HG03571 (cell line): ENCODE data around the gene PRR4.

Experiments
- ATAC-seq: cut with Tn5 transposase; IDR thresholded peaks from one replicate; pipeline ENCODE4 v1.9.1; 2021; ENCODE audit not compliant: unreplicated experiment

The PRR4 gene

GRCh38 chr12:10849425-10849878 lies at the start of gene PRR4:
TSS of gene PRR4 (minus strand) at chr12:10849475. CDS start at chr12:10849437, 38 bp downstream.
- no peak for ATAC-seq

GRCh38 chr12:10896854-10897253 lies 47.6 kb upstream of the PRR4 start:
- no peak for ATAC-seq

GRCh38 chr12:10891937-10892336 lies 42.7 kb upstream of the PRR4 start:
- no peak for ATAC-seq

GRCh38 chr12:10889226-10889625 lies 40.0 kb upstream of the PRR4 start:
- ATAC-seq = no peak

GRCh38 chr12:10884086-10884725 lies 34.9 kb upstream of the PRR4 start, which contains the start of gene PRH1:
TSS of gene PRH1 (minus strand) at chr12:10884255. CDS start at chr12:10884217, 38 bp downstream.
- no peak for ATAC-seq

- no peak for ATAC-seq
Observed at GRCh38 chr12:10873378-10873777, 24.1 kb upstream of the PRR4 start.

DNA sequence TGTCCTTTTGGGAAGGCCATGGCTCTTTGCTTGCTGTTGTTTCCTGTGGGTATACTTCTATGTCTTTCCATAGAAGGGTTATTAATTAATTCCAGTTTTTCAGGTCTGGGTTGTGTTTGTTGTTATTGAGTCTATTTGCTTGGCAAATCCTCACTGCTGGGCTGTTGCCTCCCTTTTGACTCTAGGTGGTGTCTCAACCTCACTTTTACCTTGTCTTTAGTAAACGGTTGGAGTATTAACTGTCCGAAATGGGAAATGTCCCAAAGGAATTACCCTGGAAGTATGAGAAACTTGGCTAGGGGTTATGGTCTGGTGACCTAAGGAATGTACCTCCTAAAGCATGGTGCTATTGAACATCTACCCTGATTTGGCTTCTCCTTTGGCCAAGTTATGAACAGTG lies 18.1 kb upstream of the PRR4 start:
- ATAC-seq = no peak

DNA sequence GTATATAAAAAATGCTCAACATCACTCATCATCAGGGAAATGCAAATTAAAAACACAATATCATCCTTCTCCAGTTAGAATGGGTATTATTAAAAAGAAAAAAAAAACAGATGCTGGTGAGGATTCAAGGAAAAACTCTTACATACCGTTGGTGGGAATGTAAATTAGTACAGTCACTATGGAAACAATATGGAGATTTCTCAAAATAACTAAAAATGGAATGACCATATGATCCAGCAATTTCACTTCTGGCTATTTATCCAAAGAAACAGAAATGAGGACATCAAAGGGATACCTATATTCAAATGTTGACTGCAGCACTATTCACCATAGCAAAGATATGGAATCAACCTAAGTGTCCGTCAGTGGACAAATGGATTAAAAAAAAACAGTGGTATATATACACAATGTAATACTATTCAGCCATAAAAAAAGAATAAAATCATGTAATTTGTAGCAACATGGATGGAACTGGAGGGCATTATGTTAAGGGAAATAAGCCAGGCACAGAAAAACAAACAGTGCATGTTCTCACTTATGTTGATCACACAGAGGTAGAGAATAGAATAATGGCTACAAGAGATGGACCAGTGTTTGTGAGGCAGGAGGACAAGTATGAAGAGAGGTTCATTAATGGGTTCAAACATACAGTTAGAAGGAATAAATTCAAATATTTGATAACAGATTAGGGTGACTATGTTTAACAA lies 14.4 kb upstream of the PRR4 start:
- no peak for ATAC-seq

GRCh38 chr12:10861366-10861765 lies 12.1 kb upstream of the PRR4 start:
- ATAC-seq = no peak

GRCh38 chr12:10855807-10856206 lies 6.5 kb upstream of the PRR4 start:
- no peak for ATAC-seq

DNA sequence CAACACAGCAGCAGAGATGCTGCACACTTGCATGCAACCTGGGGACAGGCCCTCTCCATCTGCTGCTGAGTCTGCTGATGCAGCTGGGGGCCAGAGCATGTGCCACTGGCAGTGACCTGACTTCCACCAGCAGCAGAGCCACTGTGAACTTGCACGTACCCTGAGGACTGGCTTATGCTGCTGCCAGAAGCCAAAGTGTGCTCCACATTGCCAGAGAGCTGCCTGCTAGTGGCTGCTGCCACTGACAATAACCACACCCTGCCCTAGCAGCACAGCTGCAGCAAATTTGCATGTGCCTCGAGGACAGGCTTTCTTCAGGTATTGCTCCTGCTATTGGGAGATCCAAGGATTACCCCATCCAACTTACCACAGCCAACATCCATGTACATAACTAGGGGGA lies 4.5 kb upstream of the PRR4 start:
- ATAC-seq = no peak

DNA sequence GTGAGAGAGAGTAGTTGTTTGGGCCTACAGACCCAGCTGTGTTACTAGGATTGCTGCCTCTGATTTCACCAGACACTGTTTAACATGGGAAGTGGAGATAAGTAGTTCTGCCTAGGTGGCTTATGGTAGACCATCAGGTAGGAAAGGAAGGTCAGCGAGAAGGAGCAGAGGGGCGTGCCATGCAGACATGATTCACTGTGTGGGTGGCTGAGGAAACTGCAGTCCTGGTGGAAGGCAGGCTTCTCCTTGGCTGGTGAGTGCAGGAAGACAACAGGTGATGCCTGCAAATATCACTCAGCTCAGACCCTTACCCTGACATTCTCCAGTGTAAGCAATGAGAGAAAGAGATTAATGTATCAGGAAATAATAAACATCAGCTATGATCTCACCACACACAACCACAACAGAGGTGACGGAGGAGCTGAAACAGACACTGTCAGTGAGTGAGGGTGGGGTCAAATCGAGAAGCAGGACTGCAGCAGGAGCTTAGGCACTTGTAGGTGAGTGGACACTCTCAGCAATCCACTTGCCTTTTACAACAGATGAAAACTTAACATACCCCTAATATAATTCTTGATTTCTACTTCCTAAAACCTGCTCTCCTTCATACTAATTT lies 2.1 kb upstream of the PRR4 start:
- no peak for ATAC-seq

GRCh38 chr12:10847744-10848143 lies 1.5 kb downstream of the PRR4 start:
- ATAC-seq = no peak

GRCh38 chr12:10842862-10843261 lies 6.4 kb downstream of the PRR4 start:
- no peak for ATAC-seq

GRCh38 chr12:10838461-10838860 lies 10.8 kb downstream of the PRR4 start:
- no peak for ATAC-seq

DNA sequence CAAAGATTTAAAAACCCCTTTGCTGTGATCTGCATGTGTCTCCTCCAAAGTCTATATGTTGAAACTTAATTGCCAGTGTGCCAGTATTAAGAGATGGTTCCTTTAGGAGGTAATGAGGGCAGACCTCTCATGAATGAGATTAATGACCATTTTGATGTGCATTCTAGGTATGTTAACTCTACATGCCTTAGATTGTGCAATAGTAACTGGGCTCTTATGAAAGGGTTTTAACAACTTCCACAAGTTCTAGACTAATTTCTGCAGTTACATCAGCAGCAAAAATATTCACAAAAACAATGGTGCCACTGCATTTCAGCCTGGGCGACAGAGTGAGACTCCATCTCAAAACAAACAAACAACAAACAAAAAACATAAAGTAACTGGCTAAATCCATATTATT lies 19.3 kb downstream of the PRR4 start:
- no peak for ATAC-seq

GRCh38 chr12:10826258-10826657 lies 23.0 kb downstream of the PRR4 start, which contains the start of gene TAS2R10:
TSS of gene TAS2R10 (minus strand) at chr12:10826358. CDS start at chr12:10826269, 89 bp downstream.
- no peak for ATAC-seq

DNA sequence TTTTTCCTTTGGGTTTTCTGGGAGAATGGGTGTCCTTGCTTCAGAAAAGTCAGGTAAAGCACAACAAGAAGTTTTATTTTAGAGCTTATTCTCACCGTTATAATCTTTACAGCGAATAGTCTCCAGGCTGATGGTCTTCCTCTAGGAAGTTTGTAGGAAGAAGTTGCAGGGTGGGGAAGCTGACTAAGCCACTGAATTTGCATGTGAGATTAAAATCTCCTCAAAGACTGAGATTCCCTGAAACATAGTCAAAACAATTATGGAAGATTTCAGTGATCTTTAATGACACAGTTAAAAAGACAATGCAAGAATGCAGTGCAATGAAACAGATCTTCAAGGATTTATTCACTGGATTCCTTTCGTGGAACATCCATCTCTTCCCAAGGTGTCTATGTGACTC lies 24.3 kb downstream of the PRR4 start:
- ATAC-seq = no peak

DNA sequence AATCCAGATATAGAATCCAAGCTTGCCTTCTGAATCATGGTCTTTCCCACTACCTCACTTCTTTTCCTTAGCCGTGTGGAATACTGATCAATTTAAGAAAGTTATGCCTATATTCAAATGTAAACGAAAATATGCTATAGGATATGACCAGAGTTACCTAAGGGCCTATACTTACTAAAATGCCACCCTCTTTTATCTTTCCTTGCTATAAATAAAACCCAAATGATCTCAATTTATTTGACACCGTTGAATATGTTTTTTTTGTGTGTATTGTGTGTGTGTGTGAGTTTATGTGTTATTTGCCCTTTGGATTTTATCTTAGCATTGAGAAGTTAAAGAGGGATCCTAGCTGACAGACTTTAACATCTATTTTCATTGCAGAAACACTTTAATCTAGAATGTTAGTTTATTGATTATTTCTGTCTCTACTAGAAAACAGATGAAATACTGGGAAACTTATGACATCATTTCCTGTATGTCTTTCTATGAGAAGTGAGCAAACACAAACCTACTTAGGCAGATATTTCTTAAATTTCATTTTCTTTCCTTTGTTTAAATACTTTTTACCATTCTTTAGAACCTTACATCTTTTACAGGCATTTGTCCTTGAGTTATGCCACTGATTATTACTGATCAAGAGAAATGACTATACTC lies 37.3 kb downstream of the PRR4 start:
- no peak for ATAC-seq

- no peak for ATAC-seq
Observed at GRCh38 chr12:10810068-10810467, 39.2 kb downstream of the PRR4 start, which contains the start of gene TAS2R9. TSS of gene TAS2R9 (minus strand) at chr12:10810168. CDS start at chr12:10810075, 93 bp downstream.

- ATAC-seq = no peak
Observed at GRCh38 chr12:10807186-10807585, 42.1 kb downstream of the PRR4 start, which contains the start of gene TAS2R8. TSS of gene TAS2R8 (minus strand) at chr12:10807286. CDS start at chr12:10806980, 306 bp downstream.
